Smooth muscle cell of the brain vasculature (primary cell): ENCODE results near the gene UMAD1.
"Not testable (repeated sequence)": the region's sequence is repeated elsewhere in the genome, so short reads cannot be mapped to it uniquely, and the experiment has no call there.

Experiments
- DNase-seq: peaks from one replicate; pipeline ENCODE4 v3.0.0-alpha.2; 2012; ENCODE audit warnings: low read depth, low spot score

Gene UMAD1

GRCh38 chr7:7795630-7796121 lies 155.1 kb downstream of the UMAD1 start:
- DNase-seq, result peak; percentile 56

- DNase-seq, result no peak
Measured at GRCh38 chr7:7798510-7798909, 158.0 kb downstream of the UMAD1 start.

- no peak for DNase-seq
Measured at GRCh38 chr7:7799138-7799537, 158.6 kb downstream of the UMAD1 start.

- DNase-seq, result no peak
Measured at GRCh38 chr7:7802531-7802930, 162.0 kb downstream of the UMAD1 start.

- DNase-seq, result no peak
Measured at GRCh38 chr7:7803715-7804178, 163.2 kb downstream of the UMAD1 start.

- not testable (repeated sequence) for DNase-seq
Measured at GRCh38 chr7:7804822-7805221, 164.3 kb downstream of the UMAD1 start.

- DNase-seq, result no peak
Measured at GRCh38 chr7:7805511-7806153, 165.1 kb downstream of the UMAD1 start.

- DNase-seq, result peak; percentile 46
Measured at GRCh38 chr7:7808156-7808555, 167.6 kb downstream of the UMAD1 start.

- no peak for DNase-seq
Measured at GRCh38 chr7:7808626-7809025, 168.1 kb downstream of the UMAD1 start.

- no peak for DNase-seq
Measured at GRCh38 chr7:7810380-7810779, 169.8 kb downstream of the UMAD1 start.

GRCh38 chr7:7810826-7811225 lies 170.3 kb downstream of the UMAD1 start:
- no peak for DNase-seq

GRCh38 chr7:7812112-7812511 lies 171.6 kb downstream of the UMAD1 start:
- no peak for DNase-seq

GRCh38 chr7:7815395-7815794 lies 174.8 kb downstream of the UMAD1 start:
- DNase-seq, result no peak

GRCh38 chr7:7816084-7816483 lies 175.5 kb downstream of the UMAD1 start:
- no peak for DNase-seq

- DNase-seq, result no peak
Measured at GRCh38 chr7:7816816-7817536, 176.4 kb downstream of the UMAD1 start.

- DNase-seq, result no peak
Measured at GRCh38 chr7:7817748-7818147, 177.2 kb downstream of the UMAD1 start.

GRCh38 chr7:7818179-7818578 lies 177.6 kb downstream of the UMAD1 start:
- DNase-seq, result not testable (repeated sequence)

GRCh38 chr7:7819442-7820247 lies 179.1 kb downstream of the UMAD1 start:
- no peak for DNase-seq

GRCh38 chr7:7820409-7820808 lies 179.9 kb downstream of the UMAD1 start:
- no peak for DNase-seq

GRCh38 chr7:7820939-7821338 lies 180.4 kb downstream of the UMAD1 start:
- no peak for DNase-seq

- no peak for DNase-seq
Measured at GRCh38 chr7:7821517-7821916, 181.0 kb downstream of the UMAD1 start.

- DNase-seq, result not testable (repeated sequence)
Measured at GRCh38 chr7:7825294-7825693, 184.7 kb downstream of the UMAD1 start.
